ENCODE data around the gene RERG.

Gene RERG

GRCh38 chr12:15074351-15074750 is 146.9 kb downstream of the RERG start:
- no peak for DNase-seq (ENCODE audit: low spot score)
- TF ChIP-seq CTCF (IDR thresholded peaks at IDR 0.05; ENCODE audit: extremely low read depth, missing control alignments): no peak

DNA sequence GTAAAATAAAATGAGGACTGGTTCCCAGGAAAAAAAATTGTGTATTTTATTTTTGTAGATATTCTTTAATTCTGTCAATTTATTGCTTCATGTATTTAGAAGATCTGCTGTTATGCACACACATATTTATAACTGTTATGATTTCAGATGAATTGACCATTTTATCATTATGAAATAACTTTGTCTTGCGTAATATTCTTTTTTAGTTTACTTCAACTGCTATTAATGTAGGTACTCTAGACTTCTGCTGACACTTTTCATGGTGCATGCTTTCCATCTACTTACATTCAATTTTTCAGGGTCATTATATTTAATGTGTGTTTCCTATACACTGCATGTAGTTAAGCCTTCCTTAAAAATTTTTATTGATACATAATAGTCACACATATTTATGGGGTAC is 162.1 kb downstream of the RERG start:
- TF ChIP-seq CTCF (IDR thresholded peaks at IDR 0.05; ENCODE audit: extremely low read depth, missing control alignments): no peak

More for the DNA sequence above, 162.1 kb downstream of the RERG start:
- DNase-seq (ENCODE audit: low spot score): no peak
